Measurements from ENCODE around the gene SH3PXD2A.
"Not testable (repeated sequence)": the region's sequence is repeated elsewhere in the genome, so short reads cannot be mapped to it uniquely, and the experiment has no call there.

The SH3PXD2A gene

GRCh38 chr10:103636492-103636891 lies 218.9 kb downstream of the SH3PXD2A start:
- DNase-seq = no peak

DNA sequence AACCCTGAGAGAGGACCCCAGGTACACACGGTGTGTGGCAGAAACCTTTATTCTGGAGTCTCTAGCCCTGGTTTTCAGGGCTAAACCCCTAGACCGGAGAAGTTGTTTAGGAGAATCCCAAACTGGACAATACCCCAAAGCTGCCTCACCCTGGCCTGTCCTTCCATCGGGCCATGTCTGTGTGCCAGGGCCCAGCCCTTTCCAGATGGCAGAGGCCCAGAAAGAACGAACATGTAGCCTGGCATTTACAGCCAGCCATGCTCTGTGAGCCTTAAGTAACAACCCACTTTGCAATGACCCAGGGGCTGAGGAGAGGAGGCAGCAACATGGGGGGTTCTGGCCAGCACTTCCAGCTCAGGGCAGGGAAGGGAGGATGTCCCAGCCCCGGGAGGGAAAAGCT lies 219.8 kb downstream of the SH3PXD2A start:
- DNase-seq = no peak

DNA sequence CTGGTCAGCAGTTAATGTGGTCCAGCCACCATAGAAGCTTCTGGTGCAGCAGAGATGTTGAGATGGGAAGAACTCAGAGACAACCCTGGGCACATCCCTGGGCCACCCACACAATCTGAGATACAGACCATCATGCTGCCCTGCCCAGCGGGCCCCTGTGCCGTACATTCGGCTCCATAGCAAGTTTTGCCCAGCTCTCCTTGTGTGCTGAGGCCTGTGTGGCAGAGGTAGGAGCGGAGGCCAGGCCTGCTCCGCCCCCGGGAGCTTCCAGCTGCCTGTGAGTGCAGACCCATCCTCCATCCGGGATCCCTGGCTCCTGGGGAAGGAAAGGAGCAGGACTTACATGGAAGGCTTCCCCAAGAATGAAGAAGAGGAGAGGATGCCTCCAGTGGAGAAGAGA lies 221.5 kb downstream of the SH3PXD2A start:
- DNase-seq = no peak

GRCh38 chr10:103632871-103633270 lies 222.5 kb downstream of the SH3PXD2A start:
- not testable (repeated sequence) for DNase-seq

DNA sequence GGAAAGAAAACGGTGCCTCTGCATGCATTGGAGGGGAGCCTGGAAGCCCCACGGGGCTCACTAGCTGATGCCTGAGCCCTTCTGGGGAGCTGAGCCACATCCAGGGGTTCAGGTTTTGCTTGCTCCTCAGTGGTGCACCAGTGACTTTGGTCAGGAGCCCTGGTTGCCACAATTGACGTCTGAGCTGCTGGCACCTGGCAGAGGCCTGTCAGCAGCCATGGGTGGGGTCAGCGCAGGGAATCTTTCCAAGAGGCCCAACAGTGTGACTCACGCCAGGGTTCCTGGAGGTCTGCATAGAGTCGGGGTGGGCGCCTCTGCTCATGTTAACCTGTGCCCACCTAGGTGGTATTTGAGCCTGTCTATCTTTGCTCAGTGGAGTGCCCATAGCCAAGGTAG lies 223.1 kb downstream of the SH3PXD2A start:
- DNase-seq = no peak

DNA sequence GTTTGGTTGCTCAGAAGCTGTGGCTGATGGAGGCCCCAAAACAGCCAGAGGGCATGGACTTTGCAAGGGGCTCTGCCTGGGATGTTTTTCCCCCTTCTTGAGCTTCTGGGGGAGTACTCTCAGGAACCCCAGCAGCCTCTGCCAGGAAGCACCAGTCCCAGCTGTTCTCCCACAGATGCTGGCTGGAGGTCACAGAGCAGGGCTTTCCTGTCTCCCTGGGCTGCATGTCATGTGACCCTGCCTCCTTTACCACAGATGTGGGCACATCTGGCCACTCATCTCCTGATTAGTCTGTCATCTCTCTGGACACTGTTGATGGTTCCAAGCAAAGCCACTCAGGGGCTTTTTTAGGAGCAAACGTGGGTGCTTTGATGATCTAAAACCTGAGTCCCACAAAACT lies 225.2 kb downstream of the SH3PXD2A start:
- DNase-seq = no peak

GRCh38 chr10:103629581-103629980 lies 225.8 kb downstream of the SH3PXD2A start:
- no peak for DNase-seq

- no peak for DNase-seq
Measured at GRCh38 chr10:103627893-103628292, 227.5 kb downstream of the SH3PXD2A start.

GRCh38 chr10:103627111-103627892 lies 228.1 kb downstream of the SH3PXD2A start:
- no peak for DNase-seq

DNA sequence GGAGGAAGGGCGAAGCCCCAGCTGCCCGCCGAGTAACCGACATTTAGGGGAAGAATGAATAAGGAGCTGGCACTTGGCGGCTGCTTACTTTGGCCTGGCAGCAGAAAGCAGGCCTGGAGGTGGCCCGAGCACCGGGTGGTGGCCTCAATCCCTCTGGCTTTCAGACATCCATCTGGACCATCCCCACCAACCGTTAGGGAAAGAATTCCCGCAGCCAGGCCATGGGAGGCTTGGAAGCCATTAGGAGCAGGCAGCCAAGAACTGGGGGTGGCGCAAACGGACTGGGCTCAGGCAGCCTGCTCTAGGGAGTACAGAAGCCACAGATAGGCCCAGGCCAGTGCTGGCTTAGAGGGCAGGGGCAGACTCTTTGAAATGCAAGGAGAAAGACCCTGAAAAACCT lies 229.2 kb downstream of the SH3PXD2A start:
- DNase-seq = no peak

DNA sequence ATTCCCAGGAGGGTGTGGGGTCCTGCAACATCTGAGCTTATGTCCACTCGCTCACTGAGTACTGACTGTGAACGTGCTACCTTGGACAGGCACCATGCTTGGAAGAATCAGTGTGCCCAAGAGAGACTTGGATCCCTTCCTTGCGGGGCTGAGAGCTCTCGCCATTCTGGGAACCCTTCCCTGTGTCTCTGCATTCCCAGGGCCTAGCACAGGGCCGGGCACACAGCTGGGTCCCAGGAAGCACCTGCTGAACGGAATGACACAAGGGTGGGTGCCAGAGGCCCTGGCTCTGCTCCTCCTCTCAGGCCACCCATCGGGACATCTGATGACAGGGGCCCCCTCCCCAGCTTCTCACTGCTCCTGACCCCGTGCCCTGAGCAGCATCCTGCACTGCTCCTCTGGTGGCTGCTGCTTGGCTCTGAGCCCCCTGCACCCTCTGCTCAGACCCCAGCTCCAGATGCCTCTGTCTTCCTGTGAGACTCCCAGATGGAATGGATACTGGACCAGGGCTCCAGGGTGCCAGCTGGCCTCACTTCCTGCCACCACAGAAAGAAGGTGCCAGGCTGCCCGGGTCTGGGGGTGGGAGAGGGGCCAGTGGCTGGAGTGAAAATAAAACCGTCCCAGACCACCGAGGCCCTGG lies 232.3 kb downstream of the SH3PXD2A start:
- no peak for DNase-seq

DNA sequence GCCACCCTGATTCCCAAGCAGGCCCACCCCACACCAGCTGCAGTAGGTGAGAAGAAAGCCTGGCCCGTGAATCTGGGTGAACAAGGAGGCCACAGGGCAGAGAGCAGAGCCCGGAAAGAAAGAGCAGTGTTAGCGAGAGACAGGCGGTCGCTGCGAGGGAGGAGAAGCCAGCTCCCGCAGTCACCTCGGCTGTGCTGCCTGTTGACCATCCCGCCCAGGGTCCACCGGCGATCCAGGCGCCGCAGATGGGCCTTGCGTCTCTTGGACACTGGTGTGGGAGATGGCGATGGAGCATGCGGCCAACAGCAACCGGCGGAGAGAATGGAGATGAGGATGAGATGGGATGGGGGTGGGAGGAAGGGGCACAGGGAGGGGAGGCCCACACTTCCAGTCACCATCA lies 233.1 kb downstream of the SH3PXD2A start:
- DNase-seq = no peak

GRCh38 chr10:103621783-103622125 lies 233.6 kb downstream of the SH3PXD2A start:
- no peak for DNase-seq

- DNase-seq = no peak
Measured at GRCh38 chr10:103620891-103621782, 234.2 kb downstream of the SH3PXD2A start.

- no peak for DNase-seq
Measured at GRCh38 chr10:103620352-103620740, 235.0 kb downstream of the SH3PXD2A start.

DNA sequence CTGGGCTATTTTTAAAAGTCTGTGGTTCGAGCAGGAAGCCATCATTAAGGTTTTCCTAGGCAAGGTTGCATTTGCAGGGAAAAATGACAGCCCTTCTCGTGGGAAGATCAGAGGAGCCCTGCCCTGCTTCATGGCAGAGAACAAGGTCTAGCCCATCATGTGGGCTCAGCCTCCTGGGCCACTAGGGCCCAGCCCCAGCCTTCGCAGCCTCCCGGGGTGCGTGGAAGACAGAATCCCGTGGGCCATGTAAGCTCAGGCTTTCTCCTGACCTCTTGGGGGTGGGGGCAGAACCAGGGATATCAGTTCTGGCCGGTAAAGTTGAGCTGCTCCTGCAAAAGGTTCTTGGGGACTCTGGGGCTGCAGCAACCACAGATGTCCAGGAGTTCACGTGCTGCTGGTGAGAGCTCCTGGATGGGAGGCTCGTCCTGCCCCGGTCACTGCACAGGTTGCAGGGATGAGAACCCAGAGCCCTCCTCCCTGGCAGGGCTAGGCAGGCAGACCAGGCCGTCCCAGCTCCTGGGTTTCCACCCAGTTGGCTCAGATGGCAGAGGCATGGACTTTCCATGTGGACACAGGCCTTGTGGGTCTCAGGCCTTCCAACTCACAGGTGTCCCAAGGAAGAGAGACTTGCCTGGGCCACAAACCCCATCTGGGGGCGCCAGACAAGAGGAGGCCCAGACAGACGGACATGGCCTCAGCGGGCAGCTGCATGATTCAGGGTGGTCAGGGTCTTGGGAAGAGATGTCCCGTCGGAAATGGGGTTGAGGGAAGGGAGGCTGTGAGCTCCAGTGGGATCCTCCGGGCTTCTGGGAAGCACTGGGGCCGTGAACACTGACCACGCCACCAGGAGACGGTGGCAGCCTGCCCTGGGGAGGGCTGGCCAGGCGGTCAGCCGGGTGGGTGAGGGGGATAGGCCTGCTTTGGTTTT lies 235.7 kb downstream of the SH3PXD2A start:
- DNase-seq = no peak

DNA sequence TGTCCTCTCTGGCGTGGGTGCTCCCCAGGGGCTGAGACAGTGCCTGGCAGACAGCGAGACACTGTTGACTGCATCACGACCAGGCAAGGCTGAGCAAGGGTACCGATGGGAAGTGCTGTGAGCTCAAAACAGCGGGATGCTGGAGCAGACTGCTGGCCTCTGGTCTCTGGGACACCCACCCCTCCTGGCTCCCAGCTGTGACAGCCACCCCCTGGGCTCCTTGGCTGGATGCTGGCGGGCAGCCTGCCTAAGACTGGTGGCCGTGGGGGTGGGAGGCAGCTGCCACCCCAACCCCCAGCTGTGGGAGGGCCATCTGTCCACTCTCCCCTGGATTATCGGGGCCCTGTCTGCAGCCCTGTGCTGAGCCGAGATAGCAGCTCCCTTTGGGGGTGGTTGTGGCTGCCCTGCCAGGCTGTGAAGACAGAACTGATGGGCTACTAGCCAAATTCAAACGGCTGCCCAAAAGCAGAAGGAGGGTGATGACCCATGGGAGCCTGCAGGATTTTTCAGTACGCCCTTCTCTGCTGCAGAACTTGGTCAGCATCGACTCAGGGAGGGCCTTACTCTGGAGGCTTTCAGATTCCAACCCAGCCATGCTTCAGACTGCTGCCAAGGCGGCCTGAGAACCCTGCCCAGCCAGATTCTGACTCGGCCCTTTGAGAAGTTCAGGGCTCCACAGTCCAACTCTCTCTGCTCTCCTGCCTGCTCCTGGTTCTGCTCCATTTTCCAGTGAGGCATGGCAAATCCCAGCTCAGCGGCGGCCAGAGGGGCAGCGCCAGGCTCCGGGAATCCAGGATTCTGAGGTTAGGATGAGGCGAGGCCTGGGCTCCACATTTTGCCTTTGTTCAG lies 236.6 kb downstream of the SH3PXD2A start:
- DNase-seq = no peak

- no peak for DNase-seq
Measured at GRCh38 chr10:103617602-103618385, 237.6 kb downstream of the SH3PXD2A start.

DNA sequence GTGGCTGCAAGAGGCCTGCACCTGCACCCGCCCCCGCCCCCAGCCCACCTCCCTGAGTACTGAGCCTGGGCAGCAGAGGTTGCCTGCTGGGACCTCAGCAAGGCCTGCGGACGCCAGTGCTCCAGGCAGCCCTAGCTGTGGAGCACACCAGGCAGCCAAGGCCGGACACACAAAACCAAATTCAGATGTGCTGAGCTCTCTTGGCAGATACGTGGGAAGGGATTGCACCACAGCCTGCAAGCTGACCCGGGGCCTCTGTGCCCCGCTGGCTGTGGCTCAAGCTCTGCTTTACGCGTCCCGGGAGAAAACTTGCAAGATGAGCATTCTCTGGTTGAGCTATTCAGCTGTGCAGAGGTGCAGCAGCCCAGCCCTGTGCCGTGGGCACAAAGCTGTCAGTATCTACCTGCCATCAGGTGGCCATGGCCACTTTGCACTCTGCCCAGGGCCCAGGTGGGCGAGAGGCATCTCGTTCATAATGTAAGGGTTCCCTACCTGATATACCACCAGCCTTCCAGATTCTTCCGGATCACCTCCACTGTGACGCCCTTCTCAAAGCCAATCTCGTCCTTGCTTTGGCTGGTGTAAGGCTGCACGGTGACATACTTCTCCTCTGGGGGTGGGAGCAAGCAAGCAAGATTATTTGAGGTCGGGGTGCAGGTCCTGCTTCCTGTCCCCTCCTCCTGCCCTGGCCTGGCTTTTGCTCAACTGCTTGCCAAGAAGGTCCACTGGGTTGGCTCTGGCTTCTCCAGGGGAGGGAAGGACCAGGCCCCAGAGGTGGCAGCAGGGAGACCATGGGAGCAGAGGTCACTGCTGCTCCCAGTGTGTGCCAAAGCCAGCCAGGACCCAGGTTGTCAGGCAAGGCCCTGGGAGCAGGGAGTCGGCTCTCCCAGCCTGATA lies 238.4 kb downstream of the SH3PXD2A start:
- DNase-seq = no peak
